SH-SY5Y (cell line): ENCODE measurements around the gene CMTR2.

ENCODE experiments used
- GATA2 ChIP-seq: IDR thresholded peaks from 2 replicates; pipeline ENCODE4 v1.6.1; 2011; ENCODE audit warnings: mild to moderate bottlenecking, low read depth, low read length
- GATA3 ChIP-seq: IDR thresholded peaks from 2 replicates; pipeline ENCODE4 v1.6.1; 2011; ENCODE audit warnings: low read depth, mild to moderate bottlenecking, low read length, moderate library complexity

- TF ChIP-seq GATA2: no peak
- TF ChIP-seq GATA3: no peak
Measured at GRCh38 chr16:71338193-71338592, 49.0 kb upstream of the CMTR2 start.
